Myocyte (in vitro differentiated cells): Measurements from ENCODE around the gene CCDC127. TPM values are rescaled to one million over a fixed set of nuclear protein-coding genes. Genes with fewer than 3 reads are reported as not detected.

Experiments used
- DNase-seq: peaks from one replicate; pipeline ENCODE4 v3.0.0-alpha.2; 2012; ENCODE audit warnings: low read depth
- total RNA-seq: library from RNA; depleted of rRNA; stranded (reverse); fragments of >200 nt; gene quantifications from 2 replicates; pipeline ENCODE4 v1.2.3, GENCODE V29; 2014

Gene CCDC127
- total RNA-seq, 1 donor from 2014 or later, result 7.9 TPM

DNA sequence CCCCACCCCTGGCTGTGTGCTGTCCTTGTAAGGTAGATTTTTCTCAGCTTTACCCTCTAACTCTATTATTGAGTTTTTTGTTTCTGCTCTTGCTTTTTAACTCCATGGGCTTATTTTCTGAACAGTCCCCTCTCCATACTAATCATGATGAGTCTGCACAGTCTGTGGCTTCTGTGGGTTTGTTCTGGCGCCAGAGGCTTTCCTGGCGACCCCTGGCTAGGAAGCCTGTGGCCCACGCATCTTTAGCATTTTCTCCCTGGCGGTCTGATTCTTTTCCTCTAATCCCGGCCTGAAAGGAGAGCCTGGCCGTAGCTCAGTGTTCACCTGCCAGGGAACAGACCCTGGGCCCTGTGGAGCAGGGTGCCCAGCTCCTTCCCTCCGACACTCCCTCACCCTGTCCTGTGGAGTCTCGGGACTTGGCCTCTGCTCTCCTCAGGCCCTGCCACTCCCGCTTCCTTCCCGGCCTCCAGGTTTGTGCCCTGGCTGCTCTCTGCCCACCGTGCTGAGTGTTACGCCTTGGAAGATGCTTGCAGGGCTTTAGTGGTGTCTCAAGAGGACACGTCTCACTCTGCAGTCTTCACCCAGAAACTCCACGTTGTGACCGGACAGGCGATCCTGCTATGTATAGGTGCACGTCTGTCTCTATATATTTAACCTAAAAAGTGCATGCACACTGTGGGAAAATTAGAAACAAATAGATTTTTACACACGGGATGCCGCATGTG is 58.3 kb downstream of the CCDC127 start:
- DNase-seq, result peak; percentile 65

GRCh38 chr5:158807-159447 is 59.0 kb downstream of the CCDC127 start:
- no peak for DNase-seq

DNA sequence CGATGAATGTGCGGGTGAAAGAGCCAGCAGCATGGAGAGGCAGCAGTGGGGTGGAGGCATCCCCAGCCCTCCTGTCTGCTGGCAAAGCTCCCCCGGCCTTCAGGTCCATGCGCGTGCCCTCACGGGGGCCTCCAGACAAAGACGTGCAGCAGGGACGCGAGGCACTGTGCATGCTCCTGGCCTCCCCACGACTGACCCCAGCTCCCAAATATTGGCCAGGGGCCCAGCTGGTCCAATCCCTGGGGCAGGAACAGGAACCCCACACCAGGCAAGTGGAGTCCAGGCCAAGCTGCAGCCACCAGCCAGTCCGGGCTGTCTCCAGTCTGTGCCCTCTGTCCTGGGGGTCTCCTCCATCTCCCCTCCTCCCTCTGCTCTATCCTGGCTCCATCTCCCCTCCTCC is 60.2 kb downstream of the CCDC127 start:
- DNase-seq, result no peak

DNA sequence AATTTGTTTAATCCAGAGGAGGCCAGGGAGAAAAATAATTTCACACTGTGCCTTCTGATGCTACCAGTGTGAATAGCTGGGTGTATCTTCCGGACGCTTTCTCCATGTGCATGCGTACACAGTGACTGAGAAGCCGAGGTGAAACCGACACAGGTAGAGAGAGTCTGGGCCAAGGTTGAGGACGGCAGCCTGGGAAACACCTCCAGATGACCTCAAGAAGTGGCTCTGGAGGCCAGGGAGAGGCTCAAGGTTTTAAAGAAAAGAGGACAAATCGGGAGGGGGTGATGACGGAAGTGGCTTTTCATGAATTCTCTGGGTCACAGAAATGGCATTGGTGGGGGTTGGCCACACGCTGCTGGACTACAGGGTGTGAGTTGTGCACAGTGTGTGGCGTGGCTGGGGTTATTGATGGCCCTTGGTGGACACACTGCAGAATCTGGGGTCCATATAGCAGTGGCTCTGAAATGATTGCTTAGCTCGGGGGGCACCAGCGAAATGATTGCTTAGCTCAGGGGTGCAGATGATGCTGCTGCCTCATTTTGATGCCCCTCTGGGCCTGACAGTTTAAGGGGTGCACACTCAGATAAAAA is 60.7 kb downstream of the CCDC127 start:
- no peak for DNase-seq

DNA sequence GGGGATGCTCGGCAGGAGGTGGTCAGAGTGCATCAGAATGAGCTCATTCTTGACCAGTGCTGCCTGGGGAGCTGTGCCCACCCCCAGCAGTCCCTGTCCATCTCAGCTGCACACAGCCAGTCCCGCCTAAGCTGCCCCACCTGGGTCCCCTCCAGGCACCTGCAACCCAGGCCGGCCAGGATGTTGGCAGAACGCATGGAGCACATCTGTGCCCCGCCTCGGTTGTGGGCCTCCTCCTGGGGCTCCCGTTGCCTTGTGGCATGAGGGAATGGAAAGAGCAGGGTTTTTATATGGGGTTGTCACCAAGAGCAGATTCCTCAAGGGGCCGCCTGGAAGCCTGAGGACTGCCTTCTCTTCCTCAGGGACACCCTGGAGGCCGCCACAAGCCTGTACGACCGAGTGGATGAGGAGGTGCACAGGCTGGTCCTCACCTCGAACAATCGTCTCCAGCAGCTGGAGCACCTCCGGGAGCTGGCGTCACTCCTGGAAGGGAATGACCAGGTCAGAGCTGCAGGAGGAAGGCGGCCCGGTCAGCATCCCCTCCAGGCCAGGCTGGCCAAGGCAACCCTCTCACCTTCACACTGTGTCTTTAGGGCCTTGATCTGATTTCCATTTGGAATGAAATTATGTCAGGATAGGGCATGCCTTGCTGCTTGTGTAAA is 61.4 kb downstream of the CCDC127 start:
- no peak for DNase-seq

DNA sequence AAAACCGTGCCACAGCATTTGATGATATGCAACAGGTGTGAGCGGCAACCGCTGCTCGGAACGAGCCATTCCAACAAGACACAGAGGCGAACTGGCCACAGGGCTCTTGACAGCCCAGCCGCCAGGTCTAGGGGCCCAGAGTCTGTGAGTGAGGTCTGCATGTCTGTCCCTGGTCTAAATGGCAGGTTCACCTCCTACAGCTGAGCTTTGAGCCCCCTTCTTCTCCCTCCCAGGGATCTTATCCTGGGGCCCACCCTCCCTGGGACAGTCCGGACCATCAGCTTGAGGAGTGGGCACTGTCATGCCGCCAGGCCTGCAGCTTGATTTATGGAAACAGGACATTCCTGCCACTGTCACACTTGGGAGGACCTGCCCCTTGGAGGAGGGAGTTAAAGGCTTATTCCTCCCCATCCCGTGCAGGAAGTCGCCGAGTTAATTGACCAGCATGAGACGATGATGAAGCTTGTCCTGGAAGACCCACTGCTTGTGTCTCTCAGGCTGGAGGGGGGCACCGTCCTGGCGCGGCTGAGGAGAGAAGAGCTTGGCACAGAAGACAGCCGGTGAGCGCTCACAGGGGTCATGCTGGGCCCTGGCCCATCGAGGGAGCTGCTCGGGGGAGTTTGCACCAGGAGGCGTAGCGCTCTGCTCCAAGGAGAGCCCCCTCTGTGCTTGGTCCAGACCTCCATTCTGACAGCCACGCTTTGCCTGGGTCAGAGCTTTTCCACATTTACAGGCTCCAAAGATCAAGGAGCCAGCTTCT is 62.1 kb downstream of the CCDC127 start:
- DNase-seq, result no peak

- DNase-seq, result peak; percentile 72
Observed at GRCh38 chr5:154826-155225, 63.1 kb downstream of the CCDC127 start.

DNA sequence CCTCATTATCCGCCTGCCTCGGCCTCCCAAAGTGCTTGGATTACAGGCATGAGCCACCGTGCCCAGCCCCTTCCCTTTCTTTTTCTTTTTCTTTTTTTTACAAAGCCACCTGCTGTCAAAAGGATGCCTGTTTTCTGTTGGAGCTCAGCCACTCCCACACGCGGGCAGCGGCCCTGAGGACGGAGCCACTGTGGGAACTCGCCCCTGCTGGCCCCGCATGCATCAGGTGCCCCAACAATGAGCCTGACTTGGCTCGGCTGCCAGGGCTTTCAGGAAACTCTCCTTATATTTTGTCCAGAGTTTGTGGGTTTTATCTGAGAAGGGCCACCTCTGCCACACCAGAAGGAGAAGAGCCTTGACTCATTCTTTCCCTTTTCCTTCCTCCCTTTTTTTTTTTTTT is 63.7 kb downstream of the CCDC127 start:
- no peak for DNase-seq

- DNase-seq, result no peak
Observed at GRCh38 chr5:153256-153655, 64.7 kb downstream of the CCDC127 start.

DNA sequence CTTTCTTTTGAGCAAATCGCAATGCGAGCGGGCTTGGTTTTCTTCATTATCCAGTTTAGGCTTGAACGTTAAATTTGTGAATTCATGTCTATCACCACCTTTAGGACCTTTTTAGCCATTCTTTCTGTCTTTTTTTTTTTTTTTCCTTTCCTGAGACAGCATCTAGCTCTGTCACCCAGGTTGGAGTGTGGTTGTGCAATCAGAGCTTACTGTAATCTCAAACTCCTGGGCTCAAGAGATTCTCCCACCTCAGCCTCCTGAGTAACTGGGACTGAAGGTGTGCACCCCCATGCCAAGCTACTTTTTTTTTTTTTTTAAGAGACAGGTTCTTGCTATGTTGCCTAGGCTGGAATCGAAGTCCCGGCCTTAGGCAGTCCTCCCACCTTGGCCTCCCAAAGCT is 65.9 kb downstream of the CCDC127 start:
- no peak for DNase-seq

DNA sequence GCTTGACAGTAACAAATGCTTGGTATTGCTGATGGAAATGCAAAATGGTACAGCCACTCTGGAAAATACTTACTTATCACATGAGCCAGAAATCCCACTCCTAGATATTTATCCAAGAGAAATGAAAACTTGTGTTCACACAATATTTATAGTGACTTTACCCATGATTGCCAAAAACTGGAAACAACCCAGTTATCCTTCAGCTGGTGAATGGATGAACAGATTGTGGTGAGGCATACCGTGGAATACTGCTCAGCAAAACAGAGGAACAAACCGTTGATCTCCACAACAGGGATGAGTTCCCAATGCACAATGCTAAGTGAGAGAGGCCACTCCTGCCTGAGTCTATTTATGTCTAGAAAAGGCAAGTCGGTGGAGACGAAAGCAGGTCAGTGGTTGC is 67.2 kb downstream of the CCDC127 start:
- DNase-seq, result no peak

DNA sequence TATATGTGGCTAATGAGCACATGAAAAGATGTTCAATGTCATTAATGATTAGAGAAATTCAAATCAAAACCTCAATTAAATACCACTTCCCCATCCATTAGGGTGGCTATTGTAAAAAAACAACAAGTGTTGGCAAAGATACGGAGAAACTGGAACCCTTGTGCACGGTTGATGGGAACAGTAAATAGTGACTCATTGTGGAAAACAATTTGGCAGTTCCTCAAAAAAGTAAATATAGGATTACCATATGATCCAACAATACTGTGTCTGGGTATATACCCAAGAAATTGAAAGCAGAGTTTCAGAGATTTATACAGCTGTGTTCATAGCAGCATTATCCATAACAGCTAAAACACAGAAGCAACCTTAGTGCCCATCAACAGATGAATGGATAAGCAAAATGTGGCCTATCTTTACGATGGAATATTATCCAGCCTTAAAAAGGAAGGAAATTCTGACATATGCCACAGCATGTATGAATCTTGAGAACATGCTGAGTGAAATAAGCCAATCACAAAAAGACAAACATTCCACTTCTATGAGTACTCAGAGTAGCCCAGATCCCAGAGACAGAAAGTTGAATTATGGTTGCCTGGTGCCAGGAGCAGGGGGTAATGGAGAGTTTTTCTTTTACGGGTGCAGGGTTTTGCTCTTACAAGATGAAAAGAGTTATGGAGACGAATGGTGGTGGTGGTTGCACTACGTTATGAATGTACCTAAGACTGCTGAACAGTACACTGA is 68.0 kb downstream of the CCDC127 start:
- no peak for DNase-seq

DNA sequence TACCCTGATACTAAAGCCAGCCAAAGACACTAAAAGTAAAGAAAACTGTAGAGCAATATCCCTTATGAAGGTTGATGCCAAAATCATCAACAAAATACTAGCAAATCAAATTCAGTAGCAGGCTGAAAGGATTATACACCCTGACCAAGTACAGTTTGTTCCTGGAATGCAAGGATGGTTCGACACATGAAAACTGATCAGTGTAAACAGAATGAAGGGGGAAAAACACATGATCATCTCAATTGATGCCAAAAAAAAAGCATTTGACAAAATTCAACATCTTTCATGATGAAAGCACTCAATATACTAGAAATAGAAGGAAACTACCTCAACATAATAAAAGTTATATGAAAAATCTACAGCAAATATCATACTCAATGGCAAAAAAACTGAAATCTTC is 70.2 kb downstream of the CCDC127 start:
- DNase-seq, result no peak

Other genes with a start within 250 kb of the CCDC127 start
- 0.08 and 0.16 TPM in 2 replicates for gene PLEKHG4B, start 126.0 kb downstream of the CCDC127 start, total RNA-seq
- 11.2 and 21.9 TPM in 2 replicates for gene LRRC14B, start 26.7 kb downstream of the CCDC127 start, total RNA-seq
- 142 and 184 TPM in 2 replicates for gene SDHA, start 167 bp upstream of the CCDC127 start, total RNA-seq
- gene PDCD6, start 53.5 kb upstream of the CCDC127 start, total RNA-seq, result 101 and 134 TPM in 2 replicates
- gene AHRR, start 103.6 kb upstream of the CCDC127 start, total RNA-seq, result 74.8 and 106 TPM in 2 replicates
- 67.8 and 71.0 TPM in 2 replicates for gene EXOC3, start 225.0 kb upstream of the CCDC127 start, total RNA-seq